HepG2 (cell line): ENCODE results near the gene FOXR1. TPM values are rescaled to one million over a fixed set of nuclear protein-coding genes. Genes with fewer than 3 reads are reported as not detected.
A peak's percentile ranks its signal among the peaks of the same experiment; 100 is the strongest.

Experiments used
- AKAP8 ChIP-seq: sonication (generic); formaldehyde crosslinking; IDR thresholded peaks from 2 replicates; pipeline ENCODE4 v1.5.1; 2020; ENCODE audit warnings: mild to moderate bottlenecking, missing genetic modification reagents
- EHMT2 ChIP-seq: fragments of 200-600 bp; sonication (generic); IDR thresholded peaks from 2 replicates; pipeline ENCODE4 v1.7.0; 2017; ENCODE audit warnings: antibody characterized with exemption, low read depth, low read length, borderline replicate concordance
- ELF4 ChIP-seq: sonication (generic); formaldehyde crosslinking; IDR thresholded peaks from 2 replicates; pipeline ENCODE4 v1.5.0; 2020; ENCODE audit warnings: missing genetic modification reagents, mild to moderate bottlenecking, moderate library complexity, borderline replicate concordance
- RBM39 ChIP-seq: fragments of 200-400 bp; formaldehyde crosslinking; IDR thresholded peaks from one replicate; pipeline ENCODE4 v1.6.1; 2018; ENCODE audit warnings: antibody characterized with exemption, mild to moderate bottlenecking, low read depth, low read length; ENCODE audit not compliant: poor library complexity, severe bottlenecking
- SAFB2 ChIP-seq: sonication (generic); formaldehyde crosslinking; IDR thresholded peaks from 2 replicates; pipeline ENCODE4 v1.5.1; 2020; ENCODE audit warnings: missing genetic modification reagents, low read depth, mild to moderate bottlenecking, borderline replicate concordance
- SMAD1 ChIP-seq: sonication (generic); formaldehyde crosslinking; IDR thresholded peaks from 2 replicates; pipeline ENCODE4 v1.4.0; 2020; ENCODE audit warnings: missing genetic modification reagents, low read depth, mild to moderate bottlenecking, borderline replicate concordance
- ZFP90 ChIP-seq: sonication (generic); formaldehyde crosslinking; IDR thresholded peaks from 2 replicates; pipeline ENCODE4 v1.8.0; 2022; ENCODE audit warnings: missing genetic modification reagents, mild to moderate bottlenecking, inconsistent platforms, borderline replicate concordance
- ZGPAT ChIP-seq: IDR thresholded peaks from 2 replicates; pipeline ENCODE4 v1.6.1; 2016; ENCODE audit warnings: mild to moderate bottlenecking
- ZMYM3 ChIP-seq: sonication (generic); formaldehyde crosslinking; IDR thresholded peaks from 2 replicates; pipeline ENCODE4 v1.5.1; 2020; ENCODE audit warnings: mild to moderate bottlenecking, missing genetic modification reagents
- ZNF318 ChIP-seq: sonication (generic); formaldehyde crosslinking; IDR thresholded peaks from 2 replicates; pipeline ENCODE4 v1.4.0; 2020; ENCODE audit warnings: mild to moderate bottlenecking, missing genetic modification reagents
- polyA plus RNA-seq, 8 experiments: library from polyadenylated mRNA; depleted of rRNA in 3 of 8; stranded (reverse) in 7 of 8; unstranded in 1 of 8; fragments of >200 nt; fragmentation: Illumina TruSeq in 4 of 8; extraction: Trizol in 4 of 8; gene quantifications; 2 replicates each; pipeline versions ENCODE4 v1.2.1 to v1.2.3, GENCODE V29; 2011 to 2016; ENCODE audit warnings: low read depth in 4 of 8, missing spikeins in 1 of 8, mixed read lengths in 1 of 8; ENCODE audit not compliant: insufficient read depth in 1 of 8
- total RNA-seq, 5 experiments: library from RNA; depleted of rRNA; stranded (reverse); fragments of >200 nt; fragmentation: Illumina TruSeq; extraction: Trizol; gene quantifications; 2 replicates each; pipeline ENCODE4 v1.2.3, GENCODE V29; 2016; ENCODE audit warnings: low read depth in 1 of 5
- TF ChIP-seq, protein P1 (sequence below): sonication (generic); formaldehyde crosslinking; IDR thresholded peaks from 2 replicates; pipeline ENCODE4 v1.5.1; 2020; ENCODE audit warnings: mild to moderate bottlenecking, moderate library complexity, missing genetic modification reagents
- TF ChIP-seq, protein P2 (sequence below): sonication (generic); formaldehyde crosslinking; IDR thresholded peaks from 2 replicates; pipeline ENCODE4 v1.4.0; 2020; ENCODE audit warnings: missing genetic modification reagents

FOXR1 gene
- total and polyA plus RNA-seq, 2 of the 13 experiments (the other 11 are each of a cell fraction or from before 2014, with no cell fraction given) = not detected

- TF ChIP-seq, protein P1, sequence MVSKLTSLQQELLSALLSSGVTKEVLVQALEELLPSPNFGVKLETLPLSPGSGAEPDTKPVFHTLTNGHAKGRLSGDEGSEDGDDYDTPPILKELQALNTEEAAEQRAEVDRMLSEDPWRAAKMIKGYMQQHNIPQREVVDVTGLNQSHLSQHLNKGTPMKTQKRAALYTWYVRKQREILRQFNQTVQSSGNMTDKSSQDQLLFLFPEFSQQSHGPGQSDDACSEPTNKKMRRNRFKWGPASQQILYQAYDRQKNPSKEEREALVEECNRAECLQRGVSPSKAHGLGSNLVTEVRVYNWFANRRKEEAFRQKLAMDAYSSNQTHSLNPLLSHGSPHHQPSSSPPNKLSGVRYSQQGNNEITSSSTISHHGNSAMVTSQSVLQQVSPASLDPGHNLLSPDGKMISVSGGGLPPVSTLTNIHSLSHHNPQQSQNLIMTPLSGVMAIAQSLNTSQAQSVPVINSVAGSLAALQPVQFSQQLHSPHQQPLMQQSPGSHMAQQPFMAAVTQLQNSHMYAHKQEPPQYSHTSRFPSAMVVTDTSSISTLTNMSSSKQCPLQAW = peak; percentile 79; the same call in 1 of the 2 replicates
- TF ChIP-seq ELF4 (CRISPR knock-in tag) = no peak
- no peak for TF ChIP-seq ZMYM3 (CRISPR knock-in tag)
- TF ChIP-seq ZFP90 = no peak
- TF ChIP-seq RBM39 = no peak
- TF ChIP-seq AKAP8 (CRISPR knock-in tag) = peak; percentile 20; the same call in 1 of the 2 replicates
- peak; percentile 90; the same call in 1 of the 2 replicates for TF ChIP-seq ZGPAT (CRISPR knock-in tag)
- TF ChIP-seq SMAD1 (CRISPR knock-in tag) = no peak
- TF ChIP-seq, protein P2, sequence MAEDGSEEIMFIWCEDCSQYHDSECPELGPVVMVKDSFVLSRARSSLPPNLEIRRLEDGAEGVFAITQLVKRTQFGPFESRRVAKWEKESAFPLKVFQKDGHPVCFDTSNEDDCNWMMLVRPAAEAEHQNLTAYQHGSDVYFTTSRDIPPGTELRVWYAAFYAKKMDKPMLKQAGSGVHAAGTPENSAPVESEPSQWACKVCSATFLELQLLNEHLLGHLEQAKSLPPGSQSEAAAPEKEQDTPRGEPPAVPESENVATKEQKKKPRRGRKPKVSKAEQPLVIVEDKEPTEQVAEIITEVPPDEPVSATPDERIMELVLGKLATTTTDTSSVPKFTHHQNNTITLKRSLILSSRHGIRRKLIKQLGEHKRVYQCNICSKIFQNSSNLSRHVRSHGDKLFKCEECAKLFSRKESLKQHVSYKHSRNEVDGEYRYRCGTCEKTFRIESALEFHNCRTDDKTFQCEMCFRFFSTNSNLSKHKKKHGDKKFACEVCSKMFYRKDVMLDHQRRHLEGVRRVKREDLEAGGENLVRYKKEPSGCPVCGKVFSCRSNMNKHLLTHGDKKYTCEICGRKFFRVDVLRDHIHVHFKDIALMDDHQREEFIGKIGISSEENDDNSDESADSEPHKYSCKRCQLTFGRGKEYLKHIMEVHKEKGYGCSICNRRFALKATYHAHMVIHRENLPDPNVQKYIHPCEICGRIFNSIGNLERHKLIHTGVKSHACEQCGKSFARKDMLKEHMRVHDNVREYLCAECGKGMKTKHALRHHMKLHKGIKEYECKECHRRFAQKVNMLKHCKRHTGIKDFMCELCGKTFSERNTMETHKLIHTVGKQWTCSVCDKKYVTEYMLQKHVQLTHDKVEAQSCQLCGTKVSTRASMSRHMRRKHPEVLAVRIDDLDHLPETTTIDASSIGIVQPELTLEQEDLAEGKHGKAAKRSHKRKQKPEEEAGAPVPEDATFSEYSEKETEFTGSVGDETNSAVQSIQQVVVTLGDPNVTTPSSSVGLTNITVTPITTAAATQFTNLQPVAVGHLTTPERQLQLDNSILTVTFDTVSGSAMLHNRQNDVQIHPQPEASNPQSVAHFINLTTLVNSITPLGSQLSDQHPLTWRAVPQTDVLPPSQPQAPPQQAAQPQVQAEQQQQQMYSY (CRISPR knock-in tag) = no peak
- no peak for TF ChIP-seq EHMT2
- TF ChIP-seq SAFB2 = 0 out of 2 replicates have a peak, but pooled peaks have one; percentile 36
- no peak for TF ChIP-seq ZNF318 (CRISPR knock-in tag)
These were observed 26.2 kb downstream of the FOXR1 start, which contains the start of gene CENATAC (continued) for GRCh38 chr11:118997627-118998387.
